GM12878 (cell line): ENCODE data around the gene IPO11. TPM values are rescaled to one million over a fixed set of nuclear protein-coding genes. Genes with fewer than 3 reads are reported as not detected.

ENCODE experiments used
- CBX3 ChIP-seq: fragments of 200-600 bp; sonication (generic); IDR thresholded peaks from 2 replicates; pipeline ENCODE4 v1.6.1; 2016; ENCODE audit warnings: low read depth, borderline replicate concordance
- ELK1 ChIP-seq: IDR thresholded peaks from 2 replicates; pipeline ENCODE4 v1.6.1; 2012; ENCODE audit warnings: low read depth, low read length, improper control_type of control experiment
- MTA2 ChIP-seq: fragments of 450-650 bp; IDR thresholded peaks from 2 replicates; pipeline ENCODE4 v1.6.1; 2016; ENCODE audit warnings: low read depth, mild to moderate bottlenecking, moderate library complexity
- STAT3 ChIP-seq: IDR thresholded peaks from 2 replicates; pipeline ENCODE4 v1.6.1; 2011; ENCODE audit warnings: low read depth, low read length, improper control_type of control experiment
- SUZ12 ChIP-seq: fragments of 200-600 bp; sonication (generic); IDR thresholded peaks from one replicate; pipeline ENCODE4 v1.6.1; 2018; ENCODE audit warnings: antibody characterized with exemption, mild to moderate bottlenecking; ENCODE audit not compliant: unreplicated experiment
- TBL1XR1 ChIP-seq: IDR thresholded peaks from 2 replicates; pipeline ENCODE4 v1.6.1; 2012; ENCODE audit warnings: low read depth, low read length, improper control_type of control experiment
- YY1 ChIP-seq: IDR thresholded peaks from 2 replicates; pipeline ENCODE4 v1.6.1; 2011; ENCODE audit warnings: low read depth, mild to moderate bottlenecking, low read length
- ZBTB4 ChIP-seq: fragments of 450-650 bp; formaldehyde crosslinking; IDR thresholded peaks from 2 replicates; pipeline ENCODE4 v1.4.0; 2022; ENCODE audit warnings: mild to moderate bottlenecking, moderate library complexity
- ZNF24 ChIP-seq: fragments of 450-650 bp; IDR thresholded peaks from 2 replicates; pipeline ENCODE4 v1.6.1; 2017; ENCODE audit warnings: antibody characterized with exemption, mild to moderate bottlenecking
- polyA plus RNA-seq, 11 experiments: library from polyadenylated mRNA; depleted of rRNA in 4 of 11; unstranded in 6 of 11; stranded (reverse) in 5 of 11; fragments of >200 nt; fragmentation: Nextera tagmentation in 4 of 11; fragmentation: Illumina TruSeq in 1 of 11; extraction: Ambion mirVana in 4 of 11; extraction: Trizol in 1 of 11; gene quantifications; 1 replicate in 1 of 11; 2 replicates in 10 of 11; pipeline versions ENCODE4 v1.2.1 to v1.2.3, GENCODE V29; 2011 to 2016; ENCODE audit warnings: inconsistent platforms in 2 of 11, missing spikeins in 2 of 11, low read depth in 1 of 11
- total RNA-seq, 4 experiments: library from RNA; depleted of rRNA in 3 of 4; stranded (reverse); fragments of >200 nt in 3 of 4; fragmentation: Illumina TruSeq in 1 of 4; extraction: Trizol in 1 of 4; gene quantifications; 2 replicates each; pipeline versions ENCODE4 v1.2.1 to v1.2.3, GENCODE V29; 2013 to 2021
- TF ChIP-seq, protein P1 (sequence below): fragments of 450-650 bp; IDR thresholded peaks from 2 replicates; pipeline ENCODE4 v1.6.1; 2018; ENCODE audit warnings: borderline replicate concordance, mild to moderate bottlenecking; ENCODE audit not compliant: partially characterized antibody

IPO11 gene
- total and polyA plus RNA-seq, 10 of the 15 experiments (the other 5 are each of a cell fraction or from before 2014, with no cell fraction given), result 14.1 to 49.3 (median 29.8) TPM

DNA sequence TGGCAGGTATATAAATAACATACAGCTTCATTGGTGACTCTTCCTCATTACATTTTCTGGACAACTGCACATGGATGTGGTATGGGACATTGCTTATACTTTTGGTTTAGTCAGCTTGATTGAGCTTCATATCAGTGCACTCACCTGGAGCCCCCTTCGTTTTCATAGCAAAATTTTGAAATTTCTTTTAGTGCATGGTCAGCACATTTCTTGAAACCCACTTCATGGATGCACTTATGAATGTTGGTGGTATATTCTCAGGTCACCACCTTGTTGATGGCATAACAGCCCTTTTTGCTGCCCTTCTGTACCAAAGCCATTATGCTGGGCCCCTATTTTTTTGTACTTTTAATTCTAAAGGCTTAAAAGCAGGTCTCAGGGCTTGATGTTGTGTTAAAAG lies 149.3 kb downstream of the IPO11 start (continued):
- TF ChIP-seq ELK1, result no peak
- no peak for TF ChIP-seq STAT3
- no peak for TF ChIP-seq ZBTB4 (CRISPR knock-in tag)
- no peak for TF ChIP-seq CBX3
- no peak for TF ChIP-seq YY1
- no peak for TF ChIP-seq SUZ12
- TF ChIP-seq, protein P1, sequence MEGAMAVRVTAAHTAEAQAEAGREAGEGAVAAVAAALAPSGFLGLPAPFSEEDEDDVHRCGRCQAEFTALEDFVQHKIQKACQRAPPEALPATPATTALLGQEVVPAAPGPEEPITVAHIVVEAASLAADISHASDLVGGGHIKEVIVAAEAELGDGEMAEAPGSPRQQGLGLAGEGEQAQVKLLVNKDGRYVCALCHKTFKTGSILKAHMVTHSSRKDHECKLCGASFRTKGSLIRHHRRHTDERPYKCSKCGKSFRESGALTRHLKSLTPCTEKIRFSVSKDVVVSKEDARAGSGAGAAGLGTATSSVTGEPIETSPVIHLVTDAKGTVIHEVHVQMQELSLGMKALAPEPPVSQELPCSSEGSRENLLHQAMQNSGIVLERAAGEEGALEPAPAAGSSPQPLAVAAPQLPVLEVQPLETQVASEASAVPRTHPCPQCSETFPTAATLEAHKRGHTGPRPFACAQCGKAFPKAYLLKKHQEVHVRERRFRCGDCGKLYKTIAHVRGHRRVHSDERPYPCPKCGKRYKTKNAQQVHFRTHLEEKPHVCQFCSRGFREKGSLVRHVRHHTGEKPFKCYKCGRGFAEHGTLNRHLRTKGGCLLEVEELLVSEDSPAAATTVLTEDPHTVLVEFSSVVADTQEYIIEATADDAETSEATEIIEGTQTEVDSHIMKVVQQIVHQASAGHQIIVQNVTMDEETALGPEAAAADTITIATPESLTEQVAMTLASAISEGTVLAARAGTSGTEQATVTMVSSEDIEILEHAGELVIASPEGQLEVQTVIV, result no peak
- no peak for TF ChIP-seq ZNF24
- no peak for TF ChIP-seq MTA2
- no peak for TF ChIP-seq TBL1XR1
